Lower leg skin (tissue), 4 donors: Measurements from ENCODE around the gene ARHGAP21. TPM values are rescaled to one million over a fixed set of nuclear protein-coding genes. Genes with fewer than 3 reads are reported as not detected.

Experiments
- DNase-seq, 2 donors: peaks; one replicate each; pipeline ENCODE4 v3.0.0-alpha.2; 2019; ENCODE audit warnings: low spot score in 2 of 2
- H3K4me3 ChIP-seq: fragments of 200-600 bp; sonication (generic); 2 replicates; pipeline ENCODE4 v1.5.1; 2017; ENCODE audit warnings: mild to moderate bottlenecking, low read depth; ENCODE audit not compliant: poor library complexity, severe bottlenecking
- POLR2A ChIP-seq, 2 donors: fragments of 450-650 bp; IDR thresholded peaks; one replicate each; pipeline ENCODE4 v1.6.1; 2016 to 2017; ENCODE audit warnings: antibody characterized with exemption in 2 of 2, mild to moderate bottlenecking in 1 of 2, moderate library complexity in 1 of 2
- WGBS, 2 donors: methylation state at CpG; one replicate each; pipeline ENCODE4 v1.1.5; 2018; 5-methylcytosine and 5-hydroxymethylcytosine counted together
- intact Hi-C: fragments of 100-400 bp; cut with DNase I; formaldehyde crosslinking; loops from one replicate; pipeline ENCODE4 v1.15.0; 2023; ENCODE audit warnings: low total_unique reads
- total RNA-seq, 4 donors: library from RNA; depleted of rRNA; stranded (reverse); fragments of >200 nt; gene quantifications; one replicate each; pipeline ENCODE4 v1.1.0, GENCODE V29; 2016
- TF ChIP-seq, protein P1 (sequence below), 3 donors: fragments of 450-650 bp; IDR thresholded peaks; one replicate each; pipeline ENCODE4 v1.5.1; 2016; ENCODE audit warnings: antibody characterized with exemption in 3 of 3, mild to moderate bottlenecking in 3 of 3, moderate library complexity in 2 of 3

ARHGAP21 gene
- total RNA-seq, 4 donors from 2014 or later: 26.5 to 43.6 (median 31.6) TPM

DNA sequence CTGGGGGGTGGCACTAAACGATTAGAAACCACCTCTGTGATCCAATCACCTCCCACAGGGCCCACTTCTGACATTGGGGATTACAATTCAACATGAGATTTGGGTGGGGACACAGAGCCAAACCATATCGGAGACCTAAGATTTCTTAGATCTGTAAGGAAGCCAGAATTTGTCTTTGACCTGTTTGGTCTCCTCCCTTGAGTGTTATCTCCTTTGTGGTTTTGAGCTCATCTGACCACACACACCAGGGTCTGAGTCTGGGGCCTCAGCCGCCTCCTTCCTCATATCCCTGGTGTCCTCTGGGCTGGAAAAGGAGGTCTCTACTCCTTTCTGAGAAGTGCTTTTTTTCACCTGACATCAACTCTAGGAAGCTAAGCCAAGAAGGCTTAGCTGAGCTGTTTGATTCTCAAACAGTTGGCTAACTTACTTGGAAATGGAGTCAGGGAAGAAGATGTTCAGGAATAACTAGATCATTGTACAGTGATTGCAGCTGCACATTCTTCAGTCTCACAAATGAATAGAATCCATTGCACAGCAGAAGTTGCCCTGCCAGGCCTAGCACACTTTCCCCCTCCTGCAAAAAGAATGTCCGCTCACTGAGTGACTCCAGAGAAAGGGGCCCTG is 167.4 kb downstream of the ARHGAP21 start:
- no peak overlapping the region for H3K4me3 ChIP-seq
- DNase-seq: peak in 1 of 2 donors; percentile 17
- intact Hi-C loops: no loop called here
- TF ChIP-seq, protein P1, sequence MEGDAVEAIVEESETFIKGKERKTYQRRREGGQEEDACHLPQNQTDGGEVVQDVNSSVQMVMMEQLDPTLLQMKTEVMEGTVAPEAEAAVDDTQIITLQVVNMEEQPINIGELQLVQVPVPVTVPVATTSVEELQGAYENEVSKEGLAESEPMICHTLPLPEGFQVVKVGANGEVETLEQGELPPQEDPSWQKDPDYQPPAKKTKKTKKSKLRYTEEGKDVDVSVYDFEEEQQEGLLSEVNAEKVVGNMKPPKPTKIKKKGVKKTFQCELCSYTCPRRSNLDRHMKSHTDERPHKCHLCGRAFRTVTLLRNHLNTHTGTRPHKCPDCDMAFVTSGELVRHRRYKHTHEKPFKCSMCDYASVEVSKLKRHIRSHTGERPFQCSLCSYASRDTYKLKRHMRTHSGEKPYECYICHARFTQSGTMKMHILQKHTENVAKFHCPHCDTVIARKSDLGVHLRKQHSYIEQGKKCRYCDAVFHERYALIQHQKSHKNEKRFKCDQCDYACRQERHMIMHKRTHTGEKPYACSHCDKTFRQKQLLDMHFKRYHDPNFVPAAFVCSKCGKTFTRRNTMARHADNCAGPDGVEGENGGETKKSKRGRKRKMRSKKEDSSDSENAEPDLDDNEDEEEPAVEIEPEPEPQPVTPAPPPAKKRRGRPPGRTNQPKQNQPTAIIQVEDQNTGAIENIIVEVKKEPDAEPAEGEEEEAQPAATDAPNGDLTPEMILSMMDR (IDR thresholded peaks at IDR 0.05): no peak
- no peak for TF ChIP-seq POLR2A (IDR thresholded peaks at IDR 0.05)
- WGBS, 2 donors: 79 to 86% methylated on average over 4 of the region's 4 CpGs

DNA sequence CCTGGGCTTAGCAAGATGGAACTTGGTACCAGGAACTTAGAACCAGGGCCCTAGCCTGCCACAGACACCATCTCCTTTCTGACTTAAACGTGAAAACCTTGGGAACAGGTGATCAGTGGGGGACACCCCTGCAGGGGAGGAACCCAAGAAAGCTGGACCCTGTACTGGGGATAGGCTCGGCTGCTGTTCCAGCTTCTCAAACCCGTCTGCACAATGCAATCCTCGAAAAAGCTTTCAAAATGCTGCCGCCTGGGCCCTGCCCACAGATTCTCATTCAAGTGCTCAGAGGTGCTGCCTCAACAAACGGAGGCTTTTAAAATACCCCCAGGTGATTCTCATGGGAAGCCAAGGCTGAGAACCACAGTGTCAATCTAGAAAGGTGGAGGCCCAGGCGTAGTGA is 169.7 kb downstream of the ARHGAP21 start:
- intact Hi-C loops: no loop called here
- WGBS, 2 donors: 74 to 76% methylated on average over 6 to 7 of the region's 7 CpGs
- TF ChIP-seq POLR2A (IDR thresholded peaks at IDR 0.05): no peak
- TF ChIP-seq, protein P1 (IDR thresholded peaks at IDR 0.05): no peak
- no peak overlapping the region for H3K4me3 ChIP-seq
- peak in 1 of 2 donors; percentile 66 for DNase-seq

DNA sequence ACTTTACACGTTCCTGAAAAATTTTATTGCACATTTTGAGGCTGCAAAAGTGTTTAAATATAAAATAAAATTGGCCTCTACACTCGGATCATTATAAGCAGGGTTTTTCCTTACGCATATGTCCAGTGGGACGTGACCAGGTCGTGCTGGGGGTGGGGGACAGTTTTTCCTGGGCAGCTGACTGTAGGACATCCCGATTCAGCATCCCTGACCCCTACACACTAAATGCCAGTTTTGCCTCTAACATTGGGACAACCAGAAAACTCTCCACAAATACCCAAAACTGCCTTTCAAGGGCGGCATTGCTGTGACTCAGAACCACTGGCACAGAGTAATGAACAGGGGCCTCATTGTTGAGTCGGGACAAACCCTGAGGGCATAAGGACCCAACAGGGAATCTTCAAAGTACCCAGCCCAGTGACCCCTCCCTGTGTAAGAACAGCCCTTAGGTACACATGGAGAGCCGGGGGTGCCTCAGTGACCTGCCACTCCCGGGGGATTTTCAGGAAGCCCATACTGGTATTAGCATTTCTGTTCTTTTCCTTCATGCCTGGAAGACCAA is 170.6 kb downstream of the ARHGAP21 start:
- WGBS, 2 donors: 64 to 71% methylated on average over 10 of the region's 10 CpGs
- intact Hi-C loops: no loop called here
- TF ChIP-seq POLR2A (IDR thresholded peaks at IDR 0.05): no peak
- TF ChIP-seq, protein P1 (IDR thresholded peaks at IDR 0.05): no peak
- no peak overlapping the region for H3K4me3 ChIP-seq
- peak in 1 of 2 donors; percentile 70 for DNase-seq

DNA sequence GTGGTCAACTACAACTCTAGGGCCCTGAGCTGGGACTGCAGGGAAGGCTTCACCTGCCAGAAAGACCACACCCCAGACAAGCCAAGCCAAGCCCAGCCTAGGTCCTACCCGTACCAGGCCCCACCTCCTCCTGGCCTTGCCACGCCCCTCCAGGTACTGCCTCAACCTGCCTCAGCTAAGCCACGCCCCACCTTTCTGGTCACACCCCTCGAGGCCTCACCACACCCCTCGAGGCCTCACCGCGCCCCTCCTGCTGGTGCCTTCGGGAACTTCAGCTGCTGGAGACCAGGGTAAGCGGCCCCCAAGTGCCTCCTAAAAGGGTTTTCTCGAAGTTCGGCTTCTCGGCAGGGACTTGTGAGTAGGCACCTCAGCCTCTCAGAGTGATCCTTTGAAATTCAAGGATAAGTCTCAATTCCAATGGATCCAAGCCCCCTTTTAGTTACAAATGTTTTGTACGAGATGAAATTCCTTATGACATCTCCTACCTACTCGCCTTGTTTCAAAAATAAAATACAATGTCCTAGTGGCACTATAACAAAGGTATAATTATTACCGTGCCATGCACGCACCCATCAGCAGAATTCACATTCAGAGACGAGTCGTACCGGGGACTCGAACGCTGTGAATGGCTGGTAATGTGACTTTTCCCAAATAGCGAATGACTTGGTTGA is 171.2 kb downstream of the ARHGAP21 start:
- peak; percentile 32 to 87 for DNase-seq
- intact Hi-C loops: no loop called here
- H3K4me3 ChIP-seq: no peak overlapping the region
- WGBS, 2 donors: 45 to 55% methylated on average over 21 to 22 of the region's 22 CpGs
- TF ChIP-seq, protein P1 (IDR thresholded peaks at IDR 0.05): no peak
- no peak for TF ChIP-seq POLR2A (IDR thresholded peaks at IDR 0.05)

DNA sequence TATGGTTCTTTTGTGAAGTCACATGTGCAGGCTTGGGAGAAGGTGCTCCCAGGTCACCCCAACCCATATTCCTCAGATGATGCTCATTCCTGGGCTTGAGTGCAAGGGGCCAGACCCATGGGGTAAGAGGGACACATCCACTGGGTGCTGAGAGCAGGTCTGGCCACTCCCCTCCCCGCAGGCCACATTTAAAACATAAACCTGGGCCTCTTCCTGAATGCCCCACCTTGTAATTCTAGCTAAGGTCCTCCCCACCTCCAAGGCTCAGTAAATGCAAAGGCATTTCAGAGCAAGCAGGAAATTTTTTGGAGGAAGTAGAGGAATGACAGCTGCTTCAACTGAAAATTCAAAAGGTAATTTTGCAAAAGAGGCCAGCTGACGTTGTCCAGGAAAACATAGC is 172.5 kb downstream of the ARHGAP21 start:
- no peak overlapping the region for H3K4me3 ChIP-seq
- no peak for DNase-seq
- 42 to 50% methylated on average over 2 of the region's 2 CpGs for WGBS, 2 donors
- TF ChIP-seq, protein P1 (IDR thresholded peaks at IDR 0.05): no peak
- no peak for TF ChIP-seq POLR2A (IDR thresholded peaks at IDR 0.05)
- intact Hi-C loops: no loop called here
